HG03575 (cell line): ENCODE results near the gene CD2AP.
"Not testable (repeated sequence)": the region's sequence is repeated elsewhere in the genome, so short reads cannot be mapped to it uniquely, and the experiment has no call there.

Experiments used
- ATAC-seq: cut with Tn5 transposase; IDR thresholded peaks from one replicate; pipeline ENCODE4 v1.9.1; 2021; ENCODE audit not compliant: unreplicated experiment, insufficient number of reproducible peaks, low FRiP score; ENCODE audit errors: extremely low read depth

CD2AP gene

DNA sequence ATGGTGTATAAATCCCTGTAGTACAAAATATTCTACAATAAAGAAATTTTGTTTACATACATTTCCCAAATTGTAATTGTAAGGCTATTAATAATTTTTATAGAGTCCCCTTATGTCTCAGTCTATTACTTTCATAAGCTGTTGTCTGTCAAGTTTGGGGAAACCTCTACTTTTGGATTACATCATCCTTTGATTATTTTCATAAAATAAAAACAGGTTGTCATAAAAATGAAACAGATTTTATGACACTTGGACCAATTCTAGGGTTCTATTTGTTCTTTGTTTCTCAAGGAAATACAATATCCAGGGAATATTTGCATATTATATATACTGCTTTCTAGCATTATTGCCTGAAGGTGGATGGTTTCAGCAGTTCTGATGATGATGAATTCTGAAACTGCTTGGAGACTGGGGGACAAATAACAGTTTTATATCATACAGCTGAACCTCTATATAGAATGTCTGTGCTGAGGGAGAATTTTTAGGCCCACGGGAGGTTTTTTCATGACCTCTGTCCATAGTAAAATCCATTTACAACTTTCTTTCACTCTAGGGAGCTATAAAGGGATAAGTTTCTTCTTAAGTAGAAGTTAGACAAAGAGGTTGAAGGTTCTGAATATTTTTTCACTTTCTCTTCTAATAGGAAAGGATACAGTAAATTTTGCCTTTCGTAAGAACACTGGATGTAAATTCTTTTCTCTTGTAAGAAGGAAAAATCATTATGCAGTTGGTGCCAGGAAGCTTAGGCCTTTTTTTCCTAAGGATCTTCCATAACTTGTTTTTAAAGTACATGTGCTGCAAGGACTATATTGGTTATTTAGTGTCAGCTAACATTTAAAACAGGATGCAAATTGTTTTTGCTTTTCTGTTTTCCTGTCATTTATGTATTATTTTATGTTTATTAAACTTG lies 58.0 kb downstream of the CD2AP start:
- no peak for ATAC-seq

DNA sequence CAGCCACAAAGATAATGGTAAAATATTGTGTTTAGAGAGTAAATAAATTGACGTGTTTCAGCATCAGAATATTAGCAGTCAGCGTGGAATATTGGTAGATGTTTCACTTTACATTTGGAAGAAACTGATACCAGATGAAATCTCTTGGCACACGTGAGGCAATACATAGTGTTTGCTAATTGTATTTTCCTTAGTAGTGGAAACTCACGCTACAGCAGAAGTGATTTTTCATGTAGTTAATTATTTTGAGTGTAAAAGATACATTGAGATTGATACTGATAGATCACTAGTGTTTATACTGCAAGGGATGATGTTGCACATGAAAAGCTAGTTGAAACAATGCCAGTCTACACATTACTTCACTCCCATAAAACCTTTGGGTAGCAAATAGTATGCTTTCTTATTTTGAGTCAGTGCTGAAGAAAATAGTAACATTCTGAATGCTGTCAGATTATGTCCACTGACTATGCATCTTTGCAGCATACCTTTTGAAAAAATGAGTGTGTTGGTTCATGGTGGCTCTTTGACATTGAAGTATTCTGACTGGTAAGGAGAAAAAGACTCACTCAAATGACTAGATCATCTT lies 59.3 kb downstream of the CD2AP start:
- no peak for ATAC-seq

DNA sequence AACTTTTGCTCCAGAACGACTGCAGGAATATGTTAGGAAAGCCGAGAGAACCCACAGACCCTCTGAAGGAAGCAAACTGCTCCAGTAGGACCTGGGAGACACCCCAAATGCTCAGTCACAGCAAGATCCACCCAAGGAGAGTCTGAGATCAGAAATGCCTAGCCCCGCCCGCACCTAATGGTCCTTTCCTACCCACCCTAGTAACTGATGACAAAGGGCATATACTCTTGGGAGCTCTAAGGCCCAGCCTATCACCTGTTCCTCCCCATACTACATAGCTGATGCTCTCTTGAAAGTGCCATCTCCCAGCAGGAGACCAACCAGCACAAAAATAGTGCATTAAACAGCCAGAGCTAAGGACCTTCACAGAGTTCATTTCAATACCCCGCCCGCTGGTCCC lies 67.6 kb downstream of the CD2AP start:
- no peak for ATAC-seq

DNA sequence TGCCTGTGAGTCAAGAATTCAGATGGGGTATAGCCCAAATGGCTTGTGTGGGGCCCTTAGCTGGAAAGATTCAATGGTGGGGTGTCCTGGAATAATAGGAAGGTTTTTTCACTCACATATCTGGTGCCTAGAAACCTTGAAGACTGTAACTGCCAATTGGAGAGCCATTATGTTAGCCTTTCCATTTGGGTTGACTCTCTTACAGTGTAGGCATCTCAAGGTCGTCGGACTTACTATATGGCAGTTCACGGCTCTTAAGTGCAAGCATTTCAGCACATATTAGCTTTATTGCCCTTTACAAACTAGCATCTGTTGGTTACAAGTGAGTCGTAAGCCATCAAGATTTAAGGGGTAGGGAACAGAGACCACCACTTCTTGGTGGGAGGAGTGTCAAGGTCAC lies 74.1 kb downstream of the CD2AP start:
- ATAC-seq: no peak

DNA sequence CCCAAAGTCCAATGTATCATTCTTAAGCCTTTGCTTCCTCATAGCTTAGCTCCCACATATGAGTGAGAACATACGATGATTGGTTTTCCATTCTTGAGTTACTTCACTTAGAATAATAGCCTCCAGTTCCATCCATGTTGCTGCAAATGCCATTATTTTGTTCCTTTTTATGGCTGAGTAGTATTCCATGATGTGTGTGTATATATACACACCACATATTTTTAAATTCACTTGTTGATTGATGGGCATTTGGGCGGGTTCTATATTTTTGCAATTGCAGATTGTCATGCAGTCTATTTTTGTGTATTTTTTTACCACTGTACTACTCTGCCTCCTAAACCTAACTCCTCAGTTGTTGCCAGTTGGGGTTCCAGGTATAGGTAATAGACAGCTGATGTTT lies 74.7 kb downstream of the CD2AP start:
- no peak for ATAC-seq

DNA sequence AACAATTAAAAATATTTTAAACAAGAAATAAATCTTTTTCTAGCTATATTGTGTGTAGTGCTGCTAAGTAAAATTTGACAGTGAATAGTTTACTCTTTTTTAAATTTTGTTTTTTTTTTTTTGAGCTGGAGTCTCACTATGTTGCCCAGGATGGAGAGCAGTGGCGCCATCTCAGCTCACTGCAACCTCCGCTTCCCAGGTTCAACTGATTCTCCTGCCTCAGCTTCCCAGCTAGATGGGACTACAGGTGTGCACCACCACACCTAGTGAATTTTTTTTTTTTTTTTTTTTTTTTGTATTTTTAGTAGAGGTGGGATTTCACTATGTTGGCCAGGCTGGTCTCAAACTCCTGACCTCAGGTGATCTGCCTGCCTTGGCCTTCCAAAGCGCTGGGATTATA lies 75.7 kb downstream of the CD2AP start:
- not testable (repeated sequence) for ATAC-seq

DNA sequence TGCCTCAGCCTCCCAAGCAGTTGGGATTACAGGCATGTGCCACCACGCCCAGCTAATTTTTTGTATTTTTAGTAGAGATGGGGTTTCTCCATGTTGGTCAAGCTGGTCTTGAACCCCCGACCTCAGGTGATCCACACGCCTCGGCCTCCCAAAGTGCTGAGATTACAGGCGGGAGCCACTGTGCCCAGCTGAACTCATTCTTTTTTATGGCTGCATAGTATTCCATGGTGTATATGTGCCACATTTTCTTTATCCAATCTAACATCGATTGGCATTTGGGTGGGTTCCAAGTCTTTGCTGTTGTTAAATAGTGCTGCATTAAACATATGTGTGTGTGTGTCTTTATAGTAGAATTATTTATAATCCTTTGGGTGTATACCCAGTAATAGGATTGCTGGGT lies 78.9 kb downstream of the CD2AP start:
- ATAC-seq: not testable (repeated sequence)

DNA sequence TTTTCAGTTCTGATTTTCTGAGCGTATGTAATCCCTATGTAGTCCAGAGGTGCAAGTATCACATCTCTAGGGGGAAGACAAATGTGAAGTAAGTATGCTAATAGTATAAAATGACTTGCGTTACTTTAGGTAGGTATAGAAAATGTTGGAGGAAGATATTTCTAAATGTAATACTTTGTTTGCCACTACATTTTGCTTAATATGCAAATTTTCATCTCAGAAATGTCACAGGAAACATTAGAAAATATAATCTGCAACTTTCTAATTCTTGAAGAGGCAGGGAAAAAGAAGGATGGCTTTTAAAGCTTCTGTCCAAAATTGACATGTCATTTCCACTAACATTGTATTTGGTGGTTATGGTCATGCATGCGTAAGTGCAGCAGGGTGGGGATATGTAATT lies 85.6 kb downstream of the CD2AP start:
- ATAC-seq: no peak

DNA sequence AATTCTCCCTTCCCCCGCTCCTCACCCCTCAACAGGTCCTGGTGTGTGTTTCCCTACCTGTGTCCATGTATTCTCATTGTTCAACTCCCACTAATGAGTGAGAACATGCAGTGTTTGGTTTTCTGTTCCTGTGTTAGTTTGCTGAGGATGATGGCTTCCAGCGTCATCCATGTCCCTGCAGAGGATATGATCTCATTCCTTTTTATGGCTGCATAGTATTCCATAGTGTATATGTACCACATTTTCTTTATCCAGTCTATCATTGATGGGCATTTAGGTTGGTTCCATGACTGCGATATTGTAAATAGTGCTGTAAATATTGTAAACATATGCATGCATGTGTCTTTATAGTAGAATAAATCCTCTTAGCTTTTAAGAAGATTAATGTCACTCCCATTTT lies 89.0 kb downstream of the CD2AP start:
- not testable (repeated sequence) for ATAC-seq

DNA sequence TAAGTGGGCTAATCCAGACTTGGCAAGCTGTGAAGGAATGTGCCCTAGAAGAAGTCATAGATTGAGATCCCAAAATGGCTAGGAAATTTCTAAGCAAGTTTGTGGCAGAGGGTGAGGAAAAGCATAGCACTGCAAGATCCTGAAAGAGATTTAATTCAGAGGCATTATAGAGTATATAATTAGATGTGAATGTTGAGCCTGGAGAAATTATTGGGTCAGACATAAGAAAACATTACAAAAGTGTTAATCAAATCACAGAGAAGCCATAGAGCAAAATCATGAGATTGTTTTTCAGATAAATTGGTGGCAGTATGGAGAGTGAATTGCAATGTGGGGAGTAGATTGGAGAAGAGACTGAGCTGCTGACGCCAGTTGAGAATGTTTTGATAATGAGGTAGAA lies 90.0 kb downstream of the CD2AP start:
- ATAC-seq: no peak

DNA sequence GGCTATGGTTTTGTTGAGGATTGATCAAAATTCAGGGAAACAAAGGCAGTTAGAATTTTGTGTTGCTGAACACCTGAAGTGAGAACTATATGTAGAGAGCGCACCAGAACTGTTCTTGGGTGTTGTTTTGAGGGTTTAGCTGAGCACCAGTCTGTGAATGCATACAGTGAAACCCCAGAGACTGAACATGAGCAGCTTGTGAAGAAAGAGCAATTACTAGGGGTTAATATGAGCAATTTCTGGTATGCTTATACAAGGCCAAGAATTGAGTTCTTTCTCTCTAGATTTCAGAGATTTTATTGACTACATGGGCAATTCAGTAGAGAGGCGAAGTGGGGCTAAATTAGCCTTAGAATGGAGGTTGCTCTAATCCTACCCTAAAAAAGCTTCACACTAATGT lies 93.9 kb downstream of the CD2AP start:
- no peak for ATAC-seq

DNA sequence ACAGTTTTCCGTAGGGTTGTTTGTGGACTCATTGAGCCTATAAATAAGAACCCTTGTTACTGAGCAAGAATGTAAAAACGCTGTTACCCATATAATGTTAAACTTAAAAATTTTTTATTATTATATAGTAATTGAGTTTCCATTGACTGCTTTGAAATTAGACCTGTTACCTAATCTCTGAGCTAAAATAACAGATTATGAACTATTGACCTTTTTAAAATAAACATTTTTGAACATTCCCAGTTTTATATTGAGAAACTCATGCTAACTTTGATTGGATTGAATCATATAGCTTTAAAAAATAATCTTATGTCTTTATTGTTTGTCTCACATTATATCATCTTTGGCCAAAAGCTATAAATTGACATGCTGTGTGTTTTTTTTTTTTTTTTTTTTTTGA lies 95.5 kb downstream of the CD2AP start:
- no peak for ATAC-seq

DNA sequence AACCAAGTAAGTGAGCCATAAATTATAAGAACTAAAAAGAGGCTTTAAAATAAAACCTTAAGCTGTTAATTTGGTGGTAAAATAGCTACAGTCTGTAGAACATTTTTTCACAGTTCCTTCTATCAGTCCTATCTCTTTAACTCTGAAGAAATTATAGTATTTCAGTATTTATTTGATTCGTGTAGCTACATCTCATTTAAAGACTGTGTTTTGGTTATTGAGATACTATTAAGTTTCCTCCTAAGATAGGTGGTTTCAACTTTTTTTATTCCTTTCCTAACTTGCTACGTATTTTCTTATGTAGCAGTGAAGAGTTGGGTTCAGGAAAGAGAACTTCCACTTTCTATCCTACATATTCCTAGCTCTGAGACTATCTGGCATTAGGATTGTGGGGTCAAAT lies 97.2 kb downstream of the CD2AP start:
- ATAC-seq: no peak

DNA sequence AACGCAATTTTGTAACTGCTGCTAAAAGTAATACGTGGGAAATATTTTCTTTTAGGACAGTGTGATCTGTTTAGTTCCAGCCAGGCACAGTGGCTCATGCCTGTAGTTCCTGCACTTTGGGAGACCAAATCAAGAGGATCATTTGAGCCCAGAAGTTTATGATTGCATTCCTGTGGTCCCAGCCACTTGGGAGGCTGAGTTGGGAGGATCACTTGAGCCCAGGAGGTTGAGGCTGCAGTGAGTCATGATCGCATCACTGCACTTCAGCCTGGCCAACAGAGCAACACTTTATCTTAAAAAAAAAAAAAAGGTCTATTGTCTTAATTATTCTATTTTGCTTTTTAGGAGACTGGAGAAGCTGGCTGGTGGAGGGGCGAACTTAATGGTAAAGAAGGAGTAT lies 101.5 kb downstream of the CD2AP start:
- ATAC-seq: no peak

DNA sequence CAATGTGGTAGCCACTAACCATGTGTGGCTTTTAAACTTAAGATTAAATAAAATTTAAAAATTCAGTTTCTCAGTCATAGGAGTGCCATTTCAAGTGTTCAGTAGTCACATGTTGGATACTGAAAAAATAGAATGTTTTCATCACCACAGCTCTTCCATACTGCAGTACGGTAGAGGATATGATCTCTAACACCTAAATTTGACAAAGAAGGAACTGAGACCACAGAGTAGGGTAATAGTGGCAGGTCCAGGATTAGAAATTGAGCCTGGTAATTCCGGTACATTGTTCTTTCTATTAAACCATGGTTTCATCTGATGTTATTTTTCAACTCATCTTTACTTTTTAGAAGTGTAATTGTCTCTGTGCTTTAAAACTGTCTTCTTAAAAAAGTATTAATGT lies 104.0 kb downstream of the CD2AP start:
- ATAC-seq: peak; percentile 64

DNA sequence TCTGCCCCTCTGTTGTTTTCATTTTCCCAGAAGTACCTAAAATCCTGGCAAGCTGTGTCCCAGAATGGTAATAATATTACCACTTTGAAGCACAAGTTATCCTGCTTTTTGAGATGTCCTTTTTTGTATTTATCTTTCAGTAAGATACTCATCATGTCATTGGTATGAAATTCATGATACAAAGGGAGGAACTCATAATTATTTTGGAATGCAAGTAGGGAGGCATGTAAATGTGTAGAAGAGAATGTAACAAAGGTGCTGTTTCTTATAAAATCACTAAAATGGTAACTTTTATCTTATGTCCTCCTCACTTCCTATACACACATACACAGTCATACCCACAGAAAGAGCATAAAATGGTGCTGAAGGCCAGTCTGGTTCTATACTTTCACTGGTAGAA lies 109.9 kb downstream of the CD2AP start:
- ATAC-seq: no peak

DNA sequence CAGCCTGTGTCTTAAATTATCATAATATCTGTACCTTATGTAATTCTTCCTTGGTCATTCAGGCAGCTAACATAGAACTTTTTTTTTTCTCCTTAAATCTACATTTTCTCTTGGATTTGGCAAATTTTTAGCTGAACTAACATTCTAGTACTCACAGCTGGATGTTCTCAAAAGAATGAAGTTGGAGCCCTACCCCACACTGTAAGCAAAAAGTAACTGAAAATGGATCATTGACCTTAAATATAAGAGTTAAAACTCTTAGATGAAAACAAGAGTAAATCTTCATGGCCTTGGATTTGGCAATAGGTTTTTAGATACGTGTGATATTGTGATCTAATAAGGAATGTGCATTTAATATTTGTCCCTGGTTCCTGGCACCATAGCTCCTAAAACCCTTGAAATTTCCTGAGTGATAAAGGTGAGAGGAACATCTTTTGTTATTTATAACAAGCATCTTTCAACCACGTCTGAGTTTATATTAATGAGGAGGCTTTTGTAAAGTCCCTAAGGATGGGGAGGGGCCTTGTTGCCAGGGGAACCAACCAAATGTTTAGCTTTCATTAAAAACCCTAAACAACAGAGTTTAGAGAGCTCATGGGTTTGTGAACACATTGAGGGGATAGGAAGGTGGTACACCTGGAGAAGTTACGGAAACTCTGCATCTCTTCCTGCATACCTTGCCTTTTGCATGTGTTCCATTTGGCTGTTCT lies 114.7 kb downstream of the CD2AP start:
- ATAC-seq: no peak

DNA sequence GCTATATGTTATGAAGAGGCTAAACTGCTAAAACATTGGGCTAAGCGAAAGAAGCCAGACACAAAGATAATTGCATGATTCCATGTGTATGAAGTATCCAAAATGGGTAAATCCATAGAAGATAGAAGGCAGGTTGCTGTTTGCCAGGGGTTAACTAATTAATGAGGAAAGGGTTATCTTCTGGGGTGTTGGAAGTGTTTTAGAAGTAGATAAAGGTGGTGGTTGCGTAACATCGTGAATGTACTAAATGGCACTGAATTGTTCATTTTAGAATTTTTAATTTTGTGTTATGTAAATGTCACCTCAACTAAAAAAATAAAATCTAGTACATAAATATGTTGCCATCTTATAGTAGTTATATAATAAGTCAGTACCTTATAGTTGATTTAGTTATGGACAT lies 116.4 kb downstream of the CD2AP start:
- no peak for ATAC-seq

DNA sequence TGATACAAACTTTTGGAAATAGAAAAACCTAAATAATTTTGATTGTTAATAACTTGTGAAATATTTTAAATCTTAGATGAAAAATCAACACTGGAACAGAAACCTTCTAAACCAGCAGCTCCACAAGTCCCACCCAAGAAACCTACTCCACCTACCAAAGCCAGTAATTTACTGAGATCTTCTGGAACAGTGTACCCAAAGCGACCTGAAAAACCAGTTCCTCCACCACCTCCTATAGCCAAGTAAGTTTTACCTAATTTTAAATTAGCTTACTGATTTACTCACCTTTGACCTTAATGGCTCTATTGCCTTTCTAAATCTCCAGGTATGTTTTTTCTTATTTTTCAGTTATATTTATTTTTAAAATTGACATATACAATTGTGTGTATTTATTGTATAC lies 118.2 kb downstream of the CD2AP start:
- ATAC-seq: no peak

DNA sequence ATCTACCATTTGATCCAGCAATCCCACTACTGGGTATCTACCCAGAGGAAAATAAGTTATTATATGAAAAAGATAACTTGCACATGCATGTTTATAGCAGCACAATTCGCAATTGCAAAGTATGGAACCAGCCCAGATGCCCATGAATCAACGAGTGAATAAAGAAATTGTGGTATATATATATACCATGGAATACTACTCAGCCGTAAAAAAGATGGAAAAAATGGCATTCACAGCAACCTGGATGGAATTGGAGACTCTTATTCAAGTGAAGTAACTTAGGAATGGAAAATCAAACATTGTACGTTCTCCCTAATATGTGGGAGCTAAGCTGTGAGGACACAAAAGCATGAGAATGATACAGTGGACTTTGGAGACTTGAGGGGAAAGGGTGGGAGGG lies 120.8 kb downstream of the CD2AP start:
- ATAC-seq: no peak
